ENCODE data around the gene FHL2.

DNA sequence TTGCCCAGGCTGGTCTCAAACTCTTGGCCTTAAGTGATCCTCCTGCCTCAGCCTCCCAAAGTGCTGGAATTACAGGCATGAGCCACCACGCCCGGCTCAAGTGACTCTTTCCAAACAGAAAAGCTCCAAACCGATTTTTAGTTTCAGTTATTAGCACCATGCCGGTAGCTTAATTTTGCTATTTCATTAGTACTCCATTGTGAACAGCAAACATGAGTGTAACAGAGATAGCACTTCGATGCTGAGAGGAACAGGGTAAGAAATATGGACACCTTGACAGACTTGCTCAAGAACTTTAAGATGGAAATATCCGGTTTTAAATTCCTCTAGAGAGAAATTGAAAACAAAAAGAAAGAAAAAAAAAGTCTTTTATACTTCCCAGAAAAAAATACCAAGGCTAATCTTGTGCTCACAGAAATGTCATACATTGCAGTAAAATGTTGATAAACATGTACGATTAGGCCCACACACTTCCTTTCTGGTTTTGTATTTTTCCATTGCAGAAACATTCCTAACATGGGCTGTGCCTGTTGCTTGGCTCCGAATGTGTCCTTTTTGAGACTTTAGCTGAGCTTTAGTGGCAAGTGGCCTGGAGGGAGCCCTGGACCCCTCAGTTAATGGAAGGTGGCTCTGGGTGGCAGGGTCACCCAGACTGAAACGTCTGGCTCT is 18.3 kb downstream of the FHL2 start:
- TF ChIP-seq, protein P1, sequence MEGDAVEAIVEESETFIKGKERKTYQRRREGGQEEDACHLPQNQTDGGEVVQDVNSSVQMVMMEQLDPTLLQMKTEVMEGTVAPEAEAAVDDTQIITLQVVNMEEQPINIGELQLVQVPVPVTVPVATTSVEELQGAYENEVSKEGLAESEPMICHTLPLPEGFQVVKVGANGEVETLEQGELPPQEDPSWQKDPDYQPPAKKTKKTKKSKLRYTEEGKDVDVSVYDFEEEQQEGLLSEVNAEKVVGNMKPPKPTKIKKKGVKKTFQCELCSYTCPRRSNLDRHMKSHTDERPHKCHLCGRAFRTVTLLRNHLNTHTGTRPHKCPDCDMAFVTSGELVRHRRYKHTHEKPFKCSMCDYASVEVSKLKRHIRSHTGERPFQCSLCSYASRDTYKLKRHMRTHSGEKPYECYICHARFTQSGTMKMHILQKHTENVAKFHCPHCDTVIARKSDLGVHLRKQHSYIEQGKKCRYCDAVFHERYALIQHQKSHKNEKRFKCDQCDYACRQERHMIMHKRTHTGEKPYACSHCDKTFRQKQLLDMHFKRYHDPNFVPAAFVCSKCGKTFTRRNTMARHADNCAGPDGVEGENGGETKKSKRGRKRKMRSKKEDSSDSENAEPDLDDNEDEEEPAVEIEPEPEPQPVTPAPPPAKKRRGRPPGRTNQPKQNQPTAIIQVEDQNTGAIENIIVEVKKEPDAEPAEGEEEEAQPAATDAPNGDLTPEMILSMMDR (IDR thresholded peaks at IDR 0.05; ENCODE audit: low read depth, low read length, poor library complexity, severe bottlenecking), result no peak
- TF ChIP-seq EZH2phosphoT487 (IDR thresholded peaks at IDR 0.05; ENCODE audit: borderline replicate concordance, low read length), result no peak

All from DOHH2 (cell line).